HCT116 (cell line): ENCODE data around the gene EIF2S3.
"Not testable (repeated sequence)": the region's sequence is repeated elsewhere in the genome, so short reads cannot be mapped to it uniquely, and the experiment has no call there.

Experiments
- ATF3 ChIP-seq: IDR thresholded peaks from 2 replicates; pipeline ENCODE4 v1.6.1; 2012
- CTCF ChIP-seq, 3 experiments: fragments of 200-600 bp in 1 of 3; sonication (generic) in 1 of 3; IDR thresholded peaks in 2 of 3; conservative IDR thresholded peaks in 1 of 3; 2 replicates each; pipeline ENCODE4 v1.5.1; 2012 to 2017; ENCODE audit warnings: low read depth in 2 of 3, low read length in 2 of 3, antibody characterized with exemption in 1 of 3, borderline replicate concordance in 1 of 3, control low read depth in 1 of 3, mild to moderate bottlenecking in 1 of 3, mixed read lengths in 1 of 3, mixed run types in 1 of 3, moderate library complexity in 1 of 3; ENCODE audit not compliant: insufficient read depth in 1 of 3
- EZH2 ChIP-seq: fragments of 200-600 bp; sonication (generic); IDR thresholded peaks from 2 replicates; pipeline ENCODE4 v1.6.1; 2017; ENCODE audit warnings: antibody characterized with exemption, mixed run types
- EZH2phosphoT487 ChIP-seq: fragments of 200-600 bp; IDR thresholded peaks from 2 replicates; pipeline ENCODE4 v1.6.1; 2018; ENCODE audit warnings: antibody characterized with exemption, borderline replicate concordance
- JUND ChIP-seq: IDR thresholded peaks from 2 replicates; pipeline ENCODE4 v1.6.1; 2012
- MAX ChIP-seq: IDR thresholded peaks from 2 replicates; pipeline ENCODE4 v1.6.1; 2012
- POLR2A ChIP-seq: IDR thresholded peaks from 2 replicates; pipeline ENCODE4 v1.7.0; 2011; ENCODE audit warnings: borderline replicate concordance; ENCODE audit not compliant: insufficient read depth, insufficient read length; ENCODE audit errors: extremely low read depth
- POLR2AphosphoS5 ChIP-seq: IDR thresholded peaks from 2 replicates; pipeline ENCODE4 v1.6.1; 2011; ENCODE audit warnings: mild to moderate bottlenecking, low read depth, low read length, moderate library complexity
- REST ChIP-seq: IDR thresholded peaks from 2 replicates; pipeline ENCODE4 v1.6.1; 2012; ENCODE audit warnings: low read depth
- SIN3A ChIP-seq: IDR thresholded peaks from 2 replicates; pipeline ENCODE4 v1.6.1; 2012; ENCODE audit warnings: low read depth
- ZFX ChIP-seq: fragments of 450-650 bp; IDR thresholded peaks from 2 replicates; pipeline ENCODE4 v1.6.1; 2017
- ZNF274 ChIP-seq: fragments of 200-500 bp; sonication (Bioruptor generic); IDR thresholded peaks from 2 replicates; pipeline ENCODE4 v1.6.1; 2014; ENCODE audit warnings: mild to moderate bottlenecking, low read depth, low read length, inconsistent platforms

- TF ChIP-seq POLR2A; JUND; EZH2phosphoT487; CTCF (IDR thresholded peaks at IDR 0.05 in 2 of 3, conservative IDR thresholded peaks at IDR 0.05 in 1 of 3; ENCODE audit: borderline replicate concordance in 1 of 3, insufficient read depth in 1 of 3, low read depth in 2 of 3, low read length in 2 of 3); ZNF274; ATF3; REST; POLR2AphosphoS5; SIN3A; MAX; ZFX; EZH2: not testable (repeated sequence)
Measured at GRCh38 chrX:24049643-24050042, 5.1 kb upstream of the EIF2S3 start.
